Measurements from ENCODE around the gene S100A12. TPM values are rescaled to one million over a fixed set of nuclear protein-coding genes. Genes with fewer than 3 reads are reported as not detected.
"Not testable (repeated sequence)": the region's sequence is repeated elsewhere in the genome, so short reads cannot be mapped to it uniquely, and the experiment has no call there.

S100A12 gene
- polyA plus RNA-seq (ENCODE audit: insufficient read length), result 2.7 TPM

- no peak for DNase-seq (ENCODE audit: low read depth)
Measured at GRCh38 chr1:153375511-153375910, at the start of gene S100A12. Gene S100A12, minus strand, starts transcription at chr1:153375621. Its CDS starts 1,029 bp downstream, at chr1:153374592.

- DNase-seq (ENCODE audit: low read depth), result peak; percentile 62
Measured at GRCh38 chr1:153422450-153423068, 47.1 kb upstream of the S100A12 start.

DNA sequence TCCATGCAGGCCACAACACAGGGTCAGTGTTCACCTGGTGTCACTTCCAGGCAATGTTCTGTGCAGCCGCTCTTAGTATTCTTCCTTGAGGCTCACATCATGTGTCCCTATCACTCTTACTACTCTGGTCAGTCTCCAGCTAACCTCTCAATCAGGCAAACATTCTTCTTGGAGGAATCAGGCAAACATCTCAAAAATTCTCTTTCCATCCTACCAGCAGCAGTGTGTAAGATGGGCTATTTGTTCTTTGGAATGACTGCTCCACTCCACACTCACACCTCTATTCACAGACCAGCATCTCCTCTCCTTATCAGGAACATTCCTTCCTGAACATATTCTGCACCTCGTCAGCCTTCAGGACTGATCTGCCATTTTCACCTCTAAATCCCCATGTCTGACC lies 44.9 kb upstream of the S100A12 start:
- no peak for DNase-seq (ENCODE audit: low read depth)

- not testable (repeated sequence) for DNase-seq (ENCODE audit: low read depth)
Measured at GRCh38 chr1:153419436-153419793, 44.0 kb upstream of the S100A12 start.

- DNase-seq (ENCODE audit: low read depth), result not testable (repeated sequence)
Measured at GRCh38 chr1:153418758-153419435, 43.5 kb upstream of the S100A12 start.

- no peak for DNase-seq (ENCODE audit: low read depth)
Measured at GRCh38 chr1:153417136-153417888, 41.9 kb upstream of the S100A12 start.

GRCh38 chr1:153415850-153416570 lies 40.6 kb upstream of the S100A12 start, which contains the start of gene S100A7A:
Gene S100A7A, plus strand, starts transcription at chr1:153416520. Its CDS starts 1,563 bp downstream, at chr1:153418083.
- no peak for DNase-seq (ENCODE audit: low read depth)

DNA sequence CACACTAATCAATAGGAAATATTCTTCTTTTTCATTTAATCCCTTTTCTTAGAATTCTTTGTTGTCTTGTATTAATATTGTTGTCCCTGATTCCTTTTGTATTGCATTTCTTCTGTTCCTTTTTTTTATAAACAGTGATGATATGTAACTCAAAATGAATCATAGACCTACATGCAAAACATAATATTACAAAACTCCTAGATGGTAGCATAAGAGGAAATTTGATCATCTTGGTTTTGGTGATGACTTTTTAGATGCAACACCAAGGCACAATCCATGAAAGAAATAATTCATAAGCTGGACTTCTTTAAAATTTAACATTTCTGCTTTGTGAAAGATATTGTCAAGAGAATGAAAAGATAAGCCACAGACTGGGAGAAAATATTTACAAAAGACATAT lies 38.5 kb upstream of the S100A12 start:
- not testable (repeated sequence) for DNase-seq (ENCODE audit: low read depth)

DNA sequence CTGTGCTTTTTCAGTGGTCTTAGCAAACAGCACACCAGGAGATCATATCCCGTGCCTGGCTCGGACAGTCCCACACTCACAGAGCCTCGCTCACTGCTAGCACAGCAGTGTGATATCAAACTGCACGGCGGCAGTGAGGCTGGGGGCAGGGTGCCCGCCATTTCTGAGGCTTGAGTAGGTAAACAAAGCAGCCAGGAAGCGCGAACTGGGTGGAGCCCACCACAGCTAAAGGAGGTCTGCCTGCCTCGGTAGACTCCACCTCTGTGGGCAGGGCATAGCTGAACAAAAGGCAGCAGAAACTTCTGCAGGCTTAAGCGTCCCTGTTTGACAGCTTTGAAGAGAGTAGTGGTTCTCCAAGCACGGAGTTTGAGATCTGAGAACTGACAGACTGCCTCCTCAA lies 31.9 kb upstream of the S100A12 start:
- DNase-seq (ENCODE audit: low read depth), result not testable (repeated sequence)

GRCh38 chr1:153405825-153406599 lies 30.6 kb upstream of the S100A12 start:
- DNase-seq (ENCODE audit: low read depth), result not testable (repeated sequence)

DNA sequence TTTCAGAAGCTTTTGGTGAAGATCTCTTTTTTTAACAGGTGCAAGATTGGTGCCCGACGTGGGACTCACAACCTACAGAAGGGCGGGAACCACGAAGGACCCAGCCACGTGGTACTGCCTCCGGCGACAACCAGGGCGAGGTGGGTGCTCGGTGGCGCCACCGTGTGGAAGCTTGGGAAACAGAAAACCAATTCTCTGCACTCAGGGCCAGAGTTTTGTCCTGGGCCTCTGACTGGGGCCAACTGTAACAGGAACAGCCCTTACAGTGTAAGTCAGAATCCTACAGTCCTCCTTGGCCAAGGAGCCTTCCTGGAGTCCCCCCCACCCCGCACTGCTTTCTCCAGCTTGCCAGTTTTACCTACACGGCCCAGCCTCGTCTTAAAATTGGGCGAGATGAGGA lies 29.3 kb upstream of the S100A12 start:
- no peak for DNase-seq (ENCODE audit: low read depth)

DNA sequence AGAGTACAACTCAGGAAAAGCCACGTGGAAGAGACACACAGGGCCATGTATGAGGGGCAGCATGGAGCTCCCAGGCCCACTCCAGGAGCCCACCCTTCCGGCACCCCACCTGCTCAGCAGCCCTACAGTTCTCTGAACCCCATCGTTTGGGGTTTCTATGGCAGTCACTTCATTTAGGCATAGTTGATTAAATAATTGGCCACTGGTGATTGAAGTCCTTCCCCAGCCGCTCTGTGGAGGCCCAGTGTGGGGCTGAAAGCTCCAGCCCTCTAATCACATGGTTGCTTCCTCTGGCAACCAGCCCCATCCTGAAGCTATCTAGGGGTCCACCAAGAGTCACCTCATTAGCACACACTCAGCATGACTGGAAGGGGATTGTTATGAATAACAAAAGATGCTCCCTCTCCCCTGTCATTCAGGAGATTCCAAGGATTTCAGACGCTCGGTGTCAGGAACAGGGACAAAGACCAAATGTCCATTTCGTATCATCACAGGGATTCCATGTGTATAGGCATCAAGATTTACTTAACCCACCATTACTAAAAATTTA lies 28.7 kb upstream of the S100A12 start:
- no peak for DNase-seq (ENCODE audit: low read depth)

GRCh38 chr1:153403421-153404085 lies 28.1 kb upstream of the S100A12 start:
- DNase-seq (ENCODE audit: low read depth), result no peak

DNA sequence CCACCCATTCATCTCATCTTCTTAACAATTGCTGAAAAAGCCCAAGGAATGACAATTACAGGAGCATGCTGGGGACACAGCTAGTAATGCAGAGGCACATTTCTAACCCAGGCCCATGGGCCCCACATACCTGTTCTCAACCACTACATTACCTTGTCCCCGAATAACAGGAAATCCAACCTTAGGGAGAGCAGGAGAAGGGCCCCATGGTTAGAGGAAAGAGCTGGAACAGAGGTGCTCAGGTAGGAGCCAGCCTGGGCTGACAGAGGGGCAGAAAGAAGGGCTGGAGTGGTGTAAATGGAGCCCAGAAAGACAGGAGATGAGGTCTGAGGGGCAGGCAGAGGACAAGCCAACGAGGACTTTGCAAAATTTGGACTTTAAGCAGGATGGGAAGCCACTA lies 26.8 kb upstream of the S100A12 start:
- DNase-seq (ENCODE audit: low read depth), result no peak

- no peak for DNase-seq (ENCODE audit: low read depth)
Measured at GRCh38 chr1:153401461-153401860, 26.0 kb upstream of the S100A12 start.

DNA sequence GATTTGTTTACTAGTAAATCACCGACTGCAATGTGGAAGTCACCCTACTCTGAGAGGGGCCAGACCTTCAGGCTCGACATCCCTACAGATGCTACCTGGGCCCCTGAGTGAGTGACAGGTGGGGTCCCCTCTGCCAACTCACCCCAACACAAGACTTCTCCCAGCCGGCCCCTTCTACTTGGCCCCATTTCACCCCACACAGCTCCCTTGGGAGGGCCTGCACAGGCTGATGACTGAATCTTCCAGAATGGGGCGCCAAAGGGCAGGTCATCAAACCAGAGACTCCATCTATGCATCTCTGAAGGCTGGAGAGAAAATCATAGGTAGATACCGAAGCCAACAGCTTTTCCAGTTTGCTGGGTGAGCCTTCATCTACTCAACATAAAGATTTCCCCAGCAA lies 24.8 kb upstream of the S100A12 start:
- no peak for DNase-seq (ENCODE audit: low read depth)

- no peak for DNase-seq (ENCODE audit: low read depth)
Measured at GRCh38 chr1:153399401-153400055, 24.1 kb upstream of the S100A12 start.

DNA sequence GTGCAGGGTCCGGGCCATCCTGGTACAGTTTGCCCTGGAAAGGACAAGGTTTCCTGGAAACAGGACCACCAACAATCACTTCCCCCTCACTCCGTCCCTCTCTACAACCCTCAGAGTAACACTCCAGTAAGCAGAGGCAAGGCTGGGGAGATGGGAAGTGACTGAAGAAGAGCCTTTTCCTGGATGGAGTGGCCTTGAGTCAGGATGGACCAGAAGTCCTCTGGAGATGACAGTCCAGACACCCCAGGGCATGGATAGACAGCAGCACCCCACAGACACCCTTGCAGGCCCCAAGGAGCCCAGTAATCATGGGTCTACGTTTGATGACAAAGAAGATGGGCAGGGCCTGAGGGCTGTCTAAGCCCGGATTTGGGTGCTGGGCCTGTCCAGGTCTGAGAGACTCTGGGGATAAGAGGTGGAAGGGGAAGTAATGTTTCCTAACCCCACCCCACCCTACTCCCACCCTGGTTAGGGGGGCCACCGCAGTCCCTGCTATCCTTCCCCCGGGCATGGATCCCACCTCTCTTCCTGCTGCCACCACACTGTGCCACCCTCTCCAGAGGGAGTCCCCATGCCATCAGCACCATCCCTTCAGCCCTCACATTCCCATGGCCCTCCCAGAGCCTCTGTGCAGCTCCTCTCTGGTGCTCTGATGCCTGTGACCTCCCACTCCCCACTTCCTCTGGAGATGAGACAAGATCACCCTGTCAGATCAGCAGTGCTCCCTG lies 22.7 kb upstream of the S100A12 start:
- DNase-seq (ENCODE audit: low read depth), result no peak
